ENCODE data around the gene SLC7A5. TPM values are rescaled to one million over a fixed set of nuclear protein-coding genes. Genes with fewer than 3 reads are reported as not detected.
A peak's percentile ranks its signal among the peaks of the same experiment; 100 is the strongest.

SLC7A5 gene
- total and polyA plus RNA-seq, 2 of the 13 experiments (the other 11 are each of a cell fraction or from before 2014, with no cell fraction given), result 79.6 to 155 TPM

GRCh38 chr16:87832741-87833502 lies 36.4 kb downstream of the SLC7A5 start:
- no peak for DNase-seq (ENCODE audit: low spot score)
- FAIRE-seq, result no peak
- intact Hi-C loops (cut with micrococcal nuclease; ENCODE audit: unreplicated experiment) (no loop called here), in situ Hi-C loops (cut with HindIII; ENCODE audit: extremely low pct_ligation_motif_present, low pct_unique_long_range_greater_than_20kb) (no loop called here)
- Histone ChIP-seq H3K4me1 (ENCODE audit: insufficient read depth, low read length) (peaks cover 9% of the 10 kb centered on the region), H3K4me2 (ENCODE audit: low read depth, low read length) (no peak overlapping the region), H3K9ac (ENCODE audit: insufficient read depth, low read depth, low read length) (no peak overlapping the region), H3K9me3 (ENCODE audit: low read length) (no peaks in the 10 kb centered on the region), H2AFZ (ENCODE audit: low read length) (no peak overlapping the region), H3K36me3 (replicated peaks in 1 of 2; ENCODE audit: control insufficient read depth in 1 of 2, insufficient read depth in 2 of 2, low read length in 2 of 2) (peaks cover 70 to 77% of the 10 kb centered on the region in 2 experiments), H3K79me2 (ENCODE audit: insufficient read depth, low read length) (no peaks in the 10 kb centered on the region), H4K20me1 (ENCODE audit: insufficient read depth, low read length) (no peaks in the 10 kb centered on the region; the same call in 1 of the 2 replicates), H3K27me3 (ENCODE audit: control insufficient read depth in 1 of 2, insufficient read depth in 2 of 2, low read length in 2 of 2) (no peaks in the 10 kb centered on the region), H3K4me3 (replicated peaks in 1 of 3; ENCODE audit: insufficient read depth in 1 of 3, low read depth in 2 of 3, low read length in 3 of 3) (no peak overlapping the region), H3K27ac (ENCODE audit: extremely low read length, insufficient read depth, low read length) (no peak overlapping the region)
- no peak for ATAC-seq
- CTCF ChIA-PET (ENCODE audit: low intra/inter-chr PET ratio, low total read pairs), result no interaction called here
- 97% methylated on average over 31 of the region's 34 CpGs for WGBS (ENCODE audit: low lambda C conversion rate)
- POLR2A ChIA-PET, result interaction anchor here (0.7 to 3.0 kb wide), 5 partner anchors 9 to 37 kb away, joined by 3 to 20 read pairs (median 3); partner anchors contain the start of gene SLC7A5
- BruUV-seq (replicated peaks), result no TSS peak
- no peak for TF ChIP-seq ZNF260 (CRISPR knock-in tag; IDR thresholded peaks at IDR 0.05; ENCODE audit: borderline replicate concordance, low read depth)
- TF ChIP-seq SALL2 (CRISPR knock-in tag; IDR thresholded peaks at IDR 0.05), result no peak
- TF ChIP-seq ZNF766 (CRISPR knock-in tag; IDR thresholded peaks at IDR 0.05; ENCODE audit: borderline replicate concordance), result no peak
- no peak for TF ChIP-seq POLR2AphosphoS5 (IDR thresholded peaks at IDR 0.05; ENCODE audit: low read depth, low read length)
- TF ChIP-seq CHD2 (IDR thresholded peaks at IDR 0.05; ENCODE audit: low read depth, low read length), result no peak
- TF ChIP-seq RBM22 (optimal IDR thresholded peaks at IDR 0.05; ENCODE audit: low read length), result peak; percentile 95
- TF ChIP-seq KLF6 (CRISPR knock-in tag; IDR thresholded peaks at IDR 0.05), result no peak
- TF ChIP-seq, protein P1, sequence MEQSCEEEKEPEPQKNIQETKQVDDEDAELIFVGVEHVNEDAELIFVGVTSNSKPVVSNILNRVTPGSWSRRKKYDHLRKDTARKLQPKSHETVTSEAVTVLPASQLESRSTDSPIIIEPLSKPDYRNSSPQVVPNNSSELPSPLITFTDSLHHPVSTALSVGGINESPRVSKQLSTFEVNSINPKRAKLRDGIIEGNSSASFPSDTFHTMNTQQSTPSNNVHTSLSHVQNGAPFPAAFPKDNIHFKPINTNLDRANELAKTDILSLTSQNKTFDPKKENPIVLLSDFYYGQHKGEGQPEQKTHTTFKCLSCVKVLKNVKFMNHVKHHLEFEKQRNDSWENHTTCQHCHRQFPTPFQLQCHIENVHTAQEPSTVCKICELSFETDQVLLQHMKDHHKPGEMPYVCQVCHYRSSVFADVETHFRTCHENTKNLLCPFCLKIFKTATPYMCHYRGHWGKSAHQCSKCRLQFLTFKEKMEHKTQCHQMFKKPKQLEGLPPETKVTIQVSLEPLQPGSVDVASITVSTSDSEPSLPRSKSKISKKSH (CRISPR knock-in tag; IDR thresholded peaks at IDR 0.05; ENCODE audit: borderline replicate concordance), result no peak
- TF ChIP-seq GPBP1L1 (CRISPR knock-in tag; IDR thresholded peaks at IDR 0.05), result no peak
- TF ChIP-seq, protein P2, sequence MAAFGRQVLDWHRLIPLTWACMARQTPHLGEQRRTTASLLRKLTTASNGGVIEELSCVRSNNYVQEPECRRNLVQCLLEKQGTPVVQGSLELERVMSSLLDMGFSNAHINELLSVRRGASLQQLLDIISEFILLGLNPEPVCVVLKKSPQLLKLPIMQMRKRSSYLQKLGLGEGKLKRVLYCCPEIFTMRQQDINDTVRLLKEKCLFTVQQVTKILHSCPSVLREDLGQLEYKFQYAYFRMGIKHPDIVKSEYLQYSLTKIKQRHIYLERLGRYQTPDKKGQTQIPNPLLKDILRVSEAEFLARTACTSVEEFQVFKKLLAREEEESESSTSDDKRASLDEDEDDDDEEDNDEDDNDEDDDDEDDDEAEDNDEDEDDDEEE (CRISPR knock-in tag; IDR thresholded peaks at IDR 0.05), result no peak
- TF ChIP-seq TBL1XR1 (IDR thresholded peaks at IDR 0.05; ENCODE audit: borderline replicate concordance, low read length, partially characterized antibody), result no peak
- no peak for TF ChIP-seq ZNF10 (CRISPR knock-in tag; IDR thresholded peaks at IDR 0.05; ENCODE audit: borderline replicate concordance, low read depth)
- no peak for TF ChIP-seq KLF9 (CRISPR knock-in tag; IDR thresholded peaks at IDR 0.05; ENCODE audit: low read depth)
- TF ChIP-seq POLR2A (IDR thresholded peaks at IDR 0.05; ENCODE audit: insufficient read depth in 1 of 2, low read depth in 2 of 2, low read length in 2 of 2), result 0 out of 4 replicates have a peak, but pooled peaks of 1 of the 2 experiments have one; percentile 14
- TF ChIP-seq NBN (conservative IDR thresholded peaks at IDR 0.05), result no peak
- peak; percentile 25 for TF ChIP-seq ZNF687 (CRISPR knock-in tag; IDR thresholded peaks at IDR 0.05)
- no peak for TF ChIP-seq ZMYM4 (CRISPR knock-in tag; IDR thresholded peaks at IDR 0.05)
